Keratinocyte (primary cell): Measurements from ENCODE around the gene KCNT2. TPM values are rescaled to one million over a fixed set of nuclear protein-coding genes. Genes with fewer than 3 reads are reported as not detected.
A peak's percentile ranks its signal among the peaks of the same experiment; 100 is the strongest.

Experiments
- DNase-seq: peaks from one replicate; pipeline ENCODE4 v3.0.0-alpha.2; 2011; ENCODE audit warnings: low read depth, missing footprints, low spot score
- FAIRE-seq: peaks from 2 replicates; lab custom pipeline; 2011; peaks lifted over from hg19 to GRCh38; lab: Jason Lieb, UNC
- H2AFZ ChIP-seq: 2 replicates; pipeline ENCODE4 v1.6.0; 2012; ENCODE audit warnings: low read length, control low read depth, inconsistent platforms; ENCODE audit not compliant: control insufficient read depth
- H3K27ac ChIP-seq: 2 replicates; pipeline ENCODE4 v1.5.1; 2011; ENCODE audit warnings: low read length; ENCODE audit not compliant: control insufficient read depth, insufficient read depth
- H3K27me3 ChIP-seq: 3 replicates; pipeline ENCODE4 v1.6.0; 2011; ENCODE audit warnings: low read length; ENCODE audit not compliant: control insufficient read depth, insufficient read depth; ENCODE audit errors: extremely low read depth
- H3K36me3 ChIP-seq, 2 experiments: 2 replicates in 1 of 2; 3 replicates in 1 of 2; pipeline ENCODE4 v1.5.1; 2011; ENCODE audit warnings: low read length in 2 of 2, mild to moderate bottlenecking in 1 of 2; ENCODE audit not compliant: control insufficient read depth in 2 of 2, insufficient read depth in 2 of 2; ENCODE audit errors: extremely low read depth in 1 of 2
- H3K4me1 ChIP-seq: 3 replicates; pipeline ENCODE4 v1.5.1; 2011; ENCODE audit warnings: low read length; ENCODE audit not compliant: control insufficient read depth, insufficient read depth; ENCODE audit errors: extremely low read depth
- H3K4me2 ChIP-seq: 3 replicates; pipeline ENCODE4 v1.6.0; 2011; ENCODE audit warnings: low read depth, low read length; ENCODE audit not compliant: control insufficient read depth, insufficient read depth; ENCODE audit errors: extremely low read depth
- H3K4me3 ChIP-seq, 3 experiments: fragments of 200-600 bp in 1 of 3; sonication (generic) in 1 of 3; 2 replicates in 2 of 3; 3 replicates in 1 of 3; pipeline ENCODE4 v1.5.1; 2011 to 2016; ENCODE audit warnings: low read length in 3 of 3, mild to moderate bottlenecking in 3 of 3, control low read depth in 2 of 3, inconsistent platforms in 1 of 3, low read depth in 1 of 3, mixed read lengths in 1 of 3, mixed run types in 1 of 3, moderate library complexity in 1 of 3; ENCODE audit not compliant: control insufficient read depth in 2 of 3, insufficient read depth in 2 of 3; ENCODE audit errors: extremely low read depth in 1 of 3
- H3K79me2 ChIP-seq: 2 replicates; pipeline ENCODE4 v1.6.0; 2012; ENCODE audit warnings: low read length; ENCODE audit not compliant: control insufficient read depth, insufficient read depth
- H3K9ac ChIP-seq: 3 replicates; pipeline ENCODE4 v1.6.0; 2011; ENCODE audit warnings: low read length; ENCODE audit not compliant: control insufficient read depth, insufficient read depth; ENCODE audit errors: extremely low read depth
- H3K9me1 ChIP-seq: 3 replicates; pipeline ENCODE4 v1.6.0; 2011; ENCODE audit warnings: low read length; ENCODE audit not compliant: control insufficient read depth, insufficient read depth; ENCODE audit errors: extremely low read depth
- H3K9me3 ChIP-seq: 2 replicates; pipeline ENCODE4 v1.5.1; 2012; ENCODE audit warnings: low read depth, low read length; ENCODE audit not compliant: control insufficient read depth
- H4K20me1 ChIP-seq: 3 replicates; pipeline ENCODE4 v1.6.0; 2011; ENCODE audit warnings: low read length; ENCODE audit not compliant: control insufficient read depth, insufficient read depth; ENCODE audit errors: extremely low read depth
- CTCF ChIP-seq, 3 experiments: IDR thresholded peaks in 1 of 3; conservative IDR thresholded peaks in 1 of 3; optimal IDR thresholded peaks in 1 of 3; 2 replicates in 2 of 3; 3 replicates in 1 of 3; pipeline versions ENCODE3 to v1.5.1; 2011; ENCODE audit warnings: low read length in 3 of 3, mild to moderate bottlenecking in 3 of 3, moderate library complexity in 2 of 3, control low read depth in 1 of 3, inconsistent platforms in 1 of 3; ENCODE audit not compliant: insufficient read depth in 2 of 3; ENCODE audit errors: extremely low read depth in 1 of 3
- EZH2 ChIP-seq: IDR thresholded peaks from one replicate; pipeline ENCODE4 v1.6.1; 2012; ENCODE audit warnings: inconsistent platforms, mild to moderate bottlenecking, low read length, moderate library complexity
- dilution Hi-C: fragments of 300-500 bp; cut with MboI; formaldehyde crosslinking; loops from one replicate; pipeline ENCODE4 v1.7.0; 2020; ENCODE audit warnings: low sequenced_read_pairs; ENCODE audit not compliant: extremely low pct_ligation_motif_present
- polyA plus RNA-seq, 5 experiments: library from polyadenylated mRNA; depleted of rRNA in 3 of 5; stranded (reverse) in 3 of 5; stranded (forward) in 1 of 5; unstranded in 1 of 5; fragments of >200 nt; gene quantifications; 1 replicate in 1 of 5; 2 replicates in 3 of 5; 3 replicates in 1 of 5; pipeline versions ENCODE4 v1.2.1 to v1.2.3, GENCODE V29; 2011 to 2012; ENCODE audit warnings: missing spikeins in 2 of 5, low read depth in 1 of 5, low replicate concordance in 1 of 5

KCNT2 gene
- polyA plus RNA-seq, 1 donor (not counting 4 experiments of a cell fraction or from before 2014, with no cell fraction given): not detected

- TF ChIP-seq CTCF (optimal IDR thresholded peaks at IDR 0.05 in 1 of 3, IDR thresholded peaks at IDR 0.05 in 1 of 3, conservative IDR thresholded peaks at IDR 0.05 in 1 of 3; ENCODE audit: extremely low read depth in 1 of 3, insufficient read depth in 2 of 3, low read length in 3 of 3) (no peak), EZH2 (no peak)
- Histone ChIP-seq H3K4me2 (no peak overlapping the region), H3K27ac (no peak overlapping the region), H4K20me1 (no peaks in the 10 kb centered on the region), H3K79me2 (no peaks in the 10 kb centered on the region), H3K9me3 (no peaks in the 10 kb centered on the region), H3K9ac (no peak overlapping the region), H3K36me3 (no peaks in the 10 kb centered on the region), H3K4me1 (peaks cover 4% of the 10 kb centered on the region), H2AFZ (no peak overlapping the region), H3K4me3 (no peak overlapping the region), H3K9me1 (no peaks in the 10 kb centered on the region), H3K27me3 (no peaks in the 10 kb centered on the region)
- DNase-seq (no peak), FAIRE-seq (no peak)
- dilution Hi-C loops: no loop called here
Observed at GRCh38 chr1:196209265-196209664, 399.0 kb downstream of the KCNT2 start.

- H3K27ac ChIP-seq: no peak overlapping the region
- peaks cover 4% of the 10 kb centered on the region for H3K4me1 ChIP-seq
- no peak overlapping the region for H3K9ac ChIP-seq
- H3K9me1 ChIP-seq: no peaks in the 10 kb centered on the region
- FAIRE-seq: no peak
- no peaks in the 10 kb centered on the region for H3K9me3 ChIP-seq
- TF ChIP-seq CTCF (optimal IDR thresholded peaks at IDR 0.05 in 1 of 3, IDR thresholded peaks at IDR 0.05 in 1 of 3, conservative IDR thresholded peaks at IDR 0.05 in 1 of 3; ENCODE audit: extremely low read depth in 1 of 3, insufficient read depth in 2 of 3, low read length in 3 of 3) (no peak), EZH2 (no peak)
- no peaks in the 10 kb centered on the region for H4K20me1 ChIP-seq
- no peak overlapping the region for H3K4me3 ChIP-seq
- DNase-seq: no peak
- dilution Hi-C loops: no loop called here
- no peaks in the 10 kb centered on the region for H3K79me2 ChIP-seq
- H2AFZ ChIP-seq: peak overlapping the region; percentile 79
- H3K4me2 ChIP-seq: no peak overlapping the region
- no peaks in the 10 kb centered on the region for H3K36me3 ChIP-seq
- H3K27me3 ChIP-seq: no peaks in the 10 kb centered on the region
Observed at GRCh38 chr1:196207612-196208217, 400.5 kb downstream of the KCNT2 start.
